HEK293 (cell line): ENCODE results near the gene CKB.

Source experiments
- CTCF ChIA-PET: fragments of 350-600 bp; formaldehyde crosslinking; extraction: SDS; loops from one replicate; lab custom pipeline; 2021; ENCODE audit warnings: antibody characterized with exemption; lab: Yijun Ruan, JAX
- POLR2A ChIA-PET: fragments of 300-600 bp; formaldehyde crosslinking; extraction: SDS; loops from one replicate; lab custom pipeline; 2020; ENCODE audit warnings: antibody characterized with exemption, inconsistent platforms; lab: Yijun Ruan, JAX
- H3K27ac ChIP-seq: fragments of 200-500 bp; sonication (Bioruptor generic); 2 replicates; pipeline ENCODE4 v1.5.1; 2014; ENCODE audit warnings: low read depth, low read length, control low read depth, inconsistent platforms; ENCODE audit errors: extremely low read depth
- H3K36me3 ChIP-seq, 2 experiments: fragments of 200-500 bp in 1 of 2; sonication (Bioruptor generic) in 1 of 2; 1 replicate in 1 of 2; 2 replicates in 1 of 2; pipeline ENCODE4 v1.5.1; 2014 to 2017; ENCODE audit warnings: inconsistent platforms in 2 of 2, low read length in 2 of 2; ENCODE audit not compliant: control insufficient read depth in 2 of 2, insufficient read depth in 1 of 2
- H3K4me1 ChIP-seq: fragments of 200-500 bp; sonication (Bioruptor generic); 2 replicates; pipeline ENCODE4 v1.5.1; 2014; ENCODE audit warnings: mild to moderate bottlenecking, low read length, inconsistent platforms; ENCODE audit not compliant: control insufficient read depth, insufficient read depth
- H3K4me3 ChIP-seq: 2 replicates; pipeline ENCODE4 v1.5.1; 2011; ENCODE audit warnings: low read depth, mild to moderate bottlenecking, control low read depth, low read length, moderate library complexity
- H3K9me3 ChIP-seq: fragments of 200-500 bp; sonication (Bioruptor generic); 2 replicates; pipeline ENCODE4 v1.5.1; 2014; ENCODE audit warnings: low read depth, low read length, inconsistent platforms; ENCODE audit not compliant: control insufficient read depth, insufficient read depth
- GLIS1 ChIP-seq: fragments of 450-650 bp; formaldehyde crosslinking; IDR thresholded peaks from 2 replicates; pipeline ENCODE4 v1.5.1; 2016; ENCODE audit warnings: missing biosample characterization, missing genetic modification characterization
- GLIS2 ChIP-seq: fragments of 450-650 bp; formaldehyde crosslinking; IDR thresholded peaks from 2 replicates; pipeline ENCODE4 v1.5.1; 2016; ENCODE audit warnings: missing biosample characterization, missing genetic modification characterization
- ZBTB17 ChIP-seq: fragments of 450-650 bp; formaldehyde crosslinking; IDR thresholded peaks from 2 replicates; pipeline ENCODE4 v1.5.1; 2016; ENCODE audit warnings: missing biosample characterization, missing genetic modification characterization
- ZFHX2 ChIP-seq: fragments of 450-650 bp; formaldehyde crosslinking; conservative IDR thresholded peaks from 2 replicates; pipeline ENCODE4 v1.5.1; 2016; ENCODE audit warnings: missing biosample characterization, missing genetic modification characterization
- ZIC2 ChIP-seq: fragments of 450-650 bp; formaldehyde crosslinking; IDR thresholded peaks from 2 replicates; pipeline ENCODE4 v1.5.1; 2016; ENCODE audit warnings: missing biosample characterization, missing genetic modification characterization
- ZNF114 ChIP-seq: fragments of 450-650 bp; formaldehyde crosslinking; IDR thresholded peaks from 2 replicates; pipeline ENCODE4 v1.5.0; 2017; ENCODE audit warnings: missing biosample characterization, missing genetic modification characterization
- ZNF426 ChIP-seq: fragments of 450-650 bp; formaldehyde crosslinking; IDR thresholded peaks from 2 replicates; pipeline ENCODE4 v1.5.1; 2017; ENCODE audit warnings: missing biosample characterization, missing genetic modification characterization, mild to moderate bottlenecking, inconsistent platforms, moderate library complexity
- ZSCAN23 ChIP-seq: fragments of 450-650 bp; formaldehyde crosslinking; IDR thresholded peaks from 2 replicates; pipeline ENCODE4 v1.5.1; 2016; ENCODE audit warnings: missing biosample characterization, missing genetic modification characterization
- TF ChIP-seq, protein P1 (sequence below): fragments of 450-650 bp; formaldehyde crosslinking; IDR thresholded peaks from 2 replicates; pipeline ENCODE4 v1.5.1; 2016; ENCODE audit warnings: missing biosample characterization, missing genetic modification characterization
- TF ChIP-seq, protein P2 (sequence below): fragments of 450-650 bp; formaldehyde crosslinking; IDR thresholded peaks from 2 replicates; pipeline ENCODE4 v1.5.1; 2016; ENCODE audit warnings: missing biosample characterization, missing genetic modification characterization

CKB gene

DNA sequence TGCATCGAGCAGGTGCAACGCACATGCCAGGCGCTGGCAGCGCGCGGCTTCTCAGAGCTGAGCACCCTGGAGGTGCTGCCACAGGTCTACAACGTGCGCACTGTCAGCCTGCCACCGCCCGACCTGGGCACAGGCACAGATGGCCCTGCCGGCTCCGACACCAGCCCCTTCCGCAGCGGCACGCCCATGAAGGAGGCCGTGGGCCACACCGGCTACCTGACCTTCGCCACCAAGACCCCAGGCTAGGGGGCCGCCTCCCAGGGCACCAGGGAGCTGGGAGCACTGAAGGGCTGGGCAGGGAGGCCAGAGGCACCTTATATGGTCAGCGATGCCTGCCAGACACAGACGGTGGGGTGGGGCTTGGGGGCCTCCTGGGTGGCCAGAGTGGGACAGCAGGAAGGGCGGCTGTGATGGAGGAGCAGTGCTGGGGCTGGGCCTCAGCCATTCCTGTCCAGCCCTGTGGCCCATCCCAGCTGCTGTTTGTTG, 12.0 kb upstream of the CKB start:
- no peak overlapping the region for H3K27ac ChIP-seq
- H3K36me3 ChIP-seq = peaks cover 0 to 19% of the 10 kb centered on the region in 2 experiments; a peak in 1 of 3 replicates
- H3K4me1 ChIP-seq = peaks cover 3% of the 10 kb centered on the region; the same call in 1 of the 2 replicates
- POLR2A ChIA-PET = interaction anchor here (0.6 to 3.9 kb wide), 4 partner anchors 12 to 48 kb away, joined by 3 to 19 read pairs (median 4); partner anchors contain the start of gene CKB
- no peak overlapping the region for H3K4me3 ChIP-seq
- CTCF ChIA-PET = no interaction called here
- TF ChIP-seq GLIS1 (tag by site-specific recombination) (peak; percentile 77), GLIS2 (tag by site-specific recombination) (peak; percentile 61)
- TF ChIP-seq, protein P1, sequence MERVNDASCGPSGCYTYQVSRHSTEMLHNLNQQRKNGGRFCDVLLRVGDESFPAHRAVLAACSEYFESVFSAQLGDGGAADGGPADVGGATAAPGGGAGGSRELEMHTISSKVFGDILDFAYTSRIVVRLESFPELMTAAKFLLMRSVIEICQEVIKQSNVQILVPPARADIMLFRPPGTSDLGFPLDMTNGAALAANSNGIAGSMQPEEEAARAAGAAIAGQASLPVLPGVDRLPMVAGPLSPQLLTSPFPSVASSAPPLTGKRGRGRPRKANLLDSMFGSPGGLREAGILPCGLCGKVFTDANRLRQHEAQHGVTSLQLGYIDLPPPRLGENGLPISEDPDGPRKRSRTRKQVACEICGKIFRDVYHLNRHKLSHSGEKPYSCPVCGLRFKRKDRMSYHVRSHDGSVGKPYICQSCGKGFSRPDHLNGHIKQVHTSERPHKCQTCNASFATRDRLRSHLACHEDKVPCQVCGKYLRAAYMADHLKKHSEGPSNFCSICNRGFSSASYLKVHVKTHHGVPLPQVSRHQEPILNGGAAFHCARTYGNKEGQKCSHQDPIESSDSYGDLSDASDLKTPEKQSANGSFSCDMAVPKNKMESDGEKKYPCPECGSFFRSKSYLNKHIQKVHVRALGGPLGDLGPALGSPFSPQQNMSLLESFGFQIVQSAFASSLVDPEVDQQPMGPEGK (tag by site-specific recombination) = no peak
- TF ChIP-seq, protein P2, sequence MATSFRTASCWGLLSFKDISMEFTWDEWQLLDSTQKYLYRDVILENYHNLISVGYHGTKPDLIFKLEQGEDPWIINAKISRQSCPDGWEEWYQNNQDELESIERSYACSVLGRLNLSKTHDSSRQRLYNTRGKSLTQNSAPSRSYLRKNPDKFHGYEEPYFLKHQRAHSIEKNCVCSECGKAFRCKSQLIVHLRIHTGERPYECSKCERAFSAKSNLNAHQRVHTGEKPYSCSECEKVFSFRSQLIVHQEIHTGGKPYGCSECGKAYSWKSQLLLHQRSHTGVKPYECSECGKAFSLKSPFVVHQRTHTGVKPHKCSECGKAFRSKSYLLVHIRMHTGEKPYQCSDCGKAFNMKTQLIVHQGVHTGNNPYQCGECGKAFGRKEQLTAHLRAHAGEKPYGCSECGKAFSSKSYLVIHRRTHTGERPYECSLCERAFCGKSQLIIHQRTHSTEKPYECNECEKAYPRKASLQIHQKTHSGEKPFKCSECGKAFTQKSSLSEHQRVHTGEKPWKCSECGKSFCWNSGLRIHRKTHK (tag by site-specific recombination) = no peak
- H3K9me3 ChIP-seq = no peaks in the 10 kb centered on the region

DNA sequence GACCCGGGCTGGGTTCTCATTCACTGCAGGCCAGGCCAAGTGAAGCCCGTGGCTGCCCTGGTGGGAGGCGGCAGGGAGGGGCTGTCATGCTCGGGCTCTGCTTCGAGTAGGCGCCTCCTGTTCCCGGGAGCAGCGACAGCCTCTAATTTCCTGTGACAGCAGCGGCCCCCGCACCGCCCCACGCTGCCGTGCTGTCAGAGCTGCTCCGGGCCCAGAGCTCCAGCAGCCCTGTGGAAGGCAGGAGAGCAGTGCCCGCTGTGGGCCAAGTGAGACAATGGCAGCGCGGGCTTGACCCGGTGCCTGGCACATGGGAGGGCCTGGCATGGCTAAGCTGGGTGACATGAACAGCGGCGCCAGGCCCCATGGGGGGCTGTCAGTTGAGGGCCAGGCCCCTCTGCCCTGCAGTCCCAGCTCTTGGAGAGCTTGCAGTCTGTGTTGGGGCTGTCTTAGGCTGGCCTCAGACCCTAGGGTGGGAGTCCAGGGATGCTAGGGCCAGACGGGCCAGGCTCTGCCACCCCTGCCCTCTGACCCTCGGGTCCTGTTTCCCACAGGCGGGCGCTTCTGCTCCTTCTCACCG, 11.5 kb upstream of the CKB start:
- TF ChIP-seq ZBTB17 (no peak), ZFHX2 (tag by site-specific recombination) (0 out of 2 replicates have a peak, but pooled peaks have one; percentile 9)
- CTCF ChIA-PET = no interaction called here
- Histone ChIP-seq H3K9me3 (no peaks in the 10 kb centered on the region), H3K4me1 (peaks cover 3% of the 10 kb centered on the region; the same call in 1 of the 2 replicates), H3K36me3 (peaks cover 0 to 19% of the 10 kb centered on the region in 2 experiments; a peak in 1 of 3 replicates), H3K4me3 (no peak overlapping the region), H3K27ac (no peak overlapping the region)
- POLR2A ChIA-PET = interaction anchor here (0.6 to 3.9 kb wide), 4 partner anchors 11 to 47 kb away, joined by 3 to 19 read pairs (median 4); partner anchors contain the start of gene CKB

DNA sequence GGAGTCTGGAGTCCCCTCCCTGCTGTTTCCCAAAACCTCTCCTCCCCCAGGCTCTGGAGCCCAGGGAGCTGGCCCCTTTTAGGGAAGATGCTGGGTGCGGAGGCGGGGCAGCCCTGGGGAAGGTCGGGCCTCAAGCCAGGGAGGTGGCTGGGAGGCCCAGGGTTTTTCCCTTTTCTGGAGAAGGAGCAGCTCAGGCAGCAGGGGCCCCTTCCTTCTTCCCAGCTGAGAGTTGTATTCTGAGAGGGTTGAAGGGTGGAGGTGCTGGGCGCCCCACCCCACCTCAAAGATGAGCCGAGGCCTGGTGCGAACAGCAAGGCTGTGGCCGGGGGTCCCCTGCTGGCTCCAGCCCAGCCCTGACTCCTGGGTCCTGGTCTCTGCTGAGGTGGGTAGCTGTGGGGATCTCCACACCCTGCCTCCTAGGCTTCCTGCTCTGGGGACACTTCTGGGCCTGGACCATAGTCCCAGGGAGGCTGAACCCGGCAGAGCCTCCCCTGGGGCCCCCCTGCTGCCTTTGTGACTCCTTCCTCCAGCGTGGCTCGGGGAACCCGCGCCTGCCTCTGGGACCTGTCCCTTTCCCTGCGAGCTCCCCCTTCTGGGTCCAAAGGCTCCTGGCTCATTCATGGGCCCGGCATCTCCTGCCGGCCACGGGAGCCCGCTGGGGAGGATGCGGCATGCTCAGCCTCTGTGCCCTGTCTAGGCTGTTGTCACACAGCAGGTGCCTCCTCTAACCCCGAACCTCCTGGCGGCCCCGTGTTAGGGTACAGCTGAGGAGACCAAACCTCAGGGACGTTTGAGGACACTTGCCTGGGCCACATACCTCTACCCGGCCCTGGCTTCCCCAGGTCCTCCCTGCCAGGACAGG, 10.7 kb upstream of the CKB start:
- Histone ChIP-seq H3K9me3 (no peaks in the 10 kb centered on the region), H3K27ac (no peak overlapping the region), H3K36me3 (peaks cover 0 to 19% of the 10 kb centered on the region in 2 experiments; a peak in 1 of 3 replicates), H3K4me1 (peaks cover 6% of the 10 kb centered on the region), H3K4me3 (no peak overlapping the region)
- ChIA-PET CTCF (interaction anchor here (0.7 kb wide), 2 partner anchors 37 to 514 kb away, joined by 3 read pairs; no protein-coding TSS in a partner anchor), POLR2A (interaction anchor here (0.6 to 3.9 kb wide), 4 partner anchors 9 to 528 kb away, joined by 3 to 19 read pairs (median 4); partner anchors contain the start of gene CKB)
- TF ChIP-seq ZNF114 (tag by site-specific recombination) = no peak
- TF ChIP-seq GLIS1 (tag by site-specific recombination) = peak; percentile 81
- TF ChIP-seq ZIC2 (tag by site-specific recombination) = 0 out of 2 replicates have a peak, but pooled peaks have one; percentile 11
- TF ChIP-seq GLIS2 (tag by site-specific recombination) = peak; percentile 55
- no peak for TF ChIP-seq ZNF426 (tag by site-specific recombination)
- no peak for TF ChIP-seq ZSCAN23 (tag by site-specific recombination)
